HK-2 (cell line): ENCODE measurements around the gene PRKCE.
"Not testable (repeated sequence)": the region's sequence is repeated elsewhere in the genome, so short reads cannot be mapped to it uniquely, and the experiment has no call there.

Experiments used
- DNase-seq: peaks from one replicate; pipeline ENCODE4 v3.0.0-alpha.2; 2018; ENCODE audit not compliant: unreplicated experiment

Gene PRKCE

GRCh38 chr2:45889620-45890370, 238.3 kb downstream of the PRKCE start:
- DNase-seq = no peak

- DNase-seq = not testable (repeated sequence)
Observed at GRCh38 chr2:45890371-45890646, 238.8 kb downstream of the PRKCE start.

- DNase-seq = no peak
Observed at GRCh38 chr2:45890819-45891218, 239.3 kb downstream of the PRKCE start.

GRCh38 chr2:45891719-45892424, 240.4 kb downstream of the PRKCE start:
- no peak for DNase-seq

GRCh38 chr2:45892425-45892745, 240.9 kb downstream of the PRKCE start:
- no peak for DNase-seq

- no peak for DNase-seq
Observed at GRCh38 chr2:45892757-45893156, 241.3 kb downstream of the PRKCE start.

- no peak for DNase-seq
Observed at GRCh38 chr2:45894211-45894610, 242.7 kb downstream of the PRKCE start.

GRCh38 chr2:45895241-45895861, 243.9 kb downstream of the PRKCE start:
- DNase-seq = no peak

GRCh38 chr2:45896311-45896710, 244.8 kb downstream of the PRKCE start:
- DNase-seq = no peak

GRCh38 chr2:45897842-45898241, 246.4 kb downstream of the PRKCE start:
- no peak for DNase-seq

- DNase-seq = no peak
Observed at GRCh38 chr2:45898819-45899218, 247.3 kb downstream of the PRKCE start.

GRCh38 chr2:45899926-45900325, 248.5 kb downstream of the PRKCE start:
- no peak for DNase-seq

GRCh38 chr2:45901468-45902032, 250.1 kb downstream of the PRKCE start:
- no peak for DNase-seq

GRCh38 chr2:45902380-45902779, 250.9 kb downstream of the PRKCE start:
- DNase-seq = no peak

- no peak for DNase-seq
Observed at GRCh38 chr2:45902781-45903375, 251.4 kb downstream of the PRKCE start.

GRCh38 chr2:45904267-45904945, 252.9 kb downstream of the PRKCE start:
- no peak for DNase-seq

GRCh38 chr2:45904946-45905631, 253.6 kb downstream of the PRKCE start:
- no peak for DNase-seq

- DNase-seq = no peak
Observed at GRCh38 chr2:45905632-45905958, 254.1 kb downstream of the PRKCE start.

GRCh38 chr2:45907592-45907991, 256.1 kb downstream of the PRKCE start:
- DNase-seq = no peak

- DNase-seq = no peak
Observed at GRCh38 chr2:45908316-45909170, 257.1 kb downstream of the PRKCE start.

GRCh38 chr2:45909171-45909565, 257.7 kb downstream of the PRKCE start:
- DNase-seq = no peak
